ENCODE measurements around the gene LRRC59. TPM values are rescaled to one million over a fixed set of nuclear protein-coding genes. Genes with fewer than 3 reads are reported as not detected.

LRRC59 gene
- total and polyA plus RNA-seq, 2 of the 13 experiments (the other 11 are each of a cell fraction or from before 2014, with no cell fraction given): 87.3 to 222 TPM

- peak; percentile 44; the same call in 1 of the 2 replicates for TF ChIP-seq ARNTL (CRISPR knock-in tag; IDR thresholded peaks at IDR 0.05)
- TF ChIP-seq ZNF557 (CRISPR knock-in tag; IDR thresholded peaks at IDR 0.05): no peak
Observed at GRCh38 chr17:50426814-50427787, 29.8 kb upstream of the LRRC59 start (continued).

GRCh38 chr17:50426472-50426782 is 29.1 kb upstream of the LRRC59 start:
- intact Hi-C loops (cut with micrococcal nuclease; ENCODE audit: unreplicated experiment) (no loop called here), in situ Hi-C loops (cut with HindIII; ENCODE audit: extremely low pct_ligation_motif_present, low pct_unique_long_range_greater_than_20kb) (no loop called here)
- WGBS (ENCODE audit: low lambda C conversion rate): 2% methylated on average over 7 of the region's 7 CpGs
- FAIRE-seq: no peak
- peaks cover 92% of the 10 kb centered on the region for H3K4me1 ChIP-seq (ENCODE audit: insufficient read depth, low read length)
- H3K27ac ChIP-seq (ENCODE audit: extremely low read length, insufficient read depth, low read length): peak overlapping the region; percentile 83
- H3K9ac ChIP-seq (ENCODE audit: insufficient read depth, low read depth, low read length): peak overlapping the region; percentile 84
- no peaks in the 10 kb centered on the region for H3K9me3 ChIP-seq (ENCODE audit: low read length)
- H3K79me2 ChIP-seq (ENCODE audit: insufficient read depth, low read length): peaks cover 33% of the 10 kb centered on the region
- peak overlapping the region; percentile 99 for H3K4me2 ChIP-seq (ENCODE audit: low read depth, low read length)
- POLR2A ChIA-PET: interaction anchor here (0.6 to 5.6 kb wide), 10 partner anchors 9 to 293 kb away, joined by 3 to 99 read pairs (median 4); partner anchors contain the start of genes LRRC59, LUC7L3 and RSAD1
- BruUV-seq (replicated peaks): no TSS peak
- CTCF ChIA-PET (ENCODE audit: low intra/inter-chr PET ratio, low total read pairs): interaction anchor here (1.5 to 4.1 kb wide), 2 partner anchors 29 to 52 kb away, joined by 6 to 20 read pairs; partner anchors contain the start of gene RSAD1
- no peak for DNase-seq (ENCODE audit: low spot score)
- H2AFZ ChIP-seq (ENCODE audit: low read length): no peak overlapping the region
- no peaks in the 10 kb centered on the region for H3K36me3 ChIP-seq (replicated peaks in 1 of 2; ENCODE audit: control insufficient read depth in 1 of 2, insufficient read depth in 2 of 2, low read length in 2 of 2)
- peak overlapping the region; percentile 74 to 91 (median 90) for H3K4me3 ChIP-seq (replicated peaks in 1 of 3; ENCODE audit: insufficient read depth in 1 of 3, low read depth in 2 of 3, low read length in 3 of 3)
- no peaks in the 10 kb centered on the region; a peak in 1 of 5 replicates for H3K27me3 ChIP-seq (ENCODE audit: control insufficient read depth in 1 of 2, insufficient read depth in 2 of 2, low read length in 2 of 2)
- ATAC-seq: no peak; the same call in 2 of the 3 replicates
- no peaks in the 10 kb centered on the region for H4K20me1 ChIP-seq (ENCODE audit: insufficient read depth, low read length)
- TF ChIP-seq EED (CRISPR knock-in tag; IDR thresholded peaks at IDR 0.05) (no peak), POLR2AphosphoS2 (IDR thresholded peaks at IDR 0.05; ENCODE audit: low read depth, low read length) (no peak), ZNF24 (IDR thresholded peaks at IDR 0.05) (no peak), PAWR (CRISPR knock-in tag; IDR thresholded peaks at IDR 0.05; ENCODE audit: borderline replicate concordance) (no peak), DNMT1 (CRISPR knock-in tag; IDR thresholded peaks at IDR 0.05) (no peak), ZZZ3 (CRISPR knock-in tag; IDR thresholded peaks at IDR 0.05; ENCODE audit: borderline replicate concordance) (0 out of 2 replicates have a peak, but pooled peaks have one; percentile 14), THRA (CRISPR knock-in tag; IDR thresholded peaks at IDR 0.05; ENCODE audit: borderline replicate concordance) (0 out of 2 replicates have a peak, but pooled peaks have one; percentile 6), PRDM15 (CRISPR knock-in tag; IDR thresholded peaks at IDR 0.05) (peak; percentile 78), ZNF7 (CRISPR knock-in tag; IDR thresholded peaks at IDR 0.05) (no peak), SALL1 (CRISPR knock-in tag; IDR thresholded peaks at IDR 0.05) (0 out of 2 replicates have a peak, but pooled peaks have one; percentile 4), E2F5 (CRISPR knock-in tag; conservative IDR thresholded peaks at IDR 0.05) (no peak), ZNF337 (CRISPR knock-in tag; IDR thresholded peaks at IDR 0.05; ENCODE audit: borderline replicate concordance, low read depth) (no peak), ZC3H13 (CRISPR knock-in tag; IDR thresholded peaks at IDR 0.05) (no peak), ZNF747 (CRISPR knock-in tag; IDR thresholded peaks at IDR 0.05; ENCODE audit: borderline replicate concordance) (no peak)

All from HepG2 (cell line).